WTC11 (cell line): Measurements from ENCODE around the gene SLC43A3. TPM values are rescaled to one million over a fixed set of nuclear protein-coding genes. Genes with fewer than 3 reads are reported as not detected.

Experiments used
- ATAC-seq: fragments of 200-7000 bp; cut with Tn5 transposase; 2 replicates; pipeline ENCODE4 v1.10.0; 2021; ENCODE audit warnings: mild to moderate bottlenecking, moderate library complexity
- CTCF ChIA-PET: fragments of 300-600 bp; sonication (Branson Sonifier 250); formaldehyde crosslinking; loops from one replicate; lab custom pipeline; 2021; ENCODE audit warnings: antibody characterized with exemption; lab: Charles Lee
- POLR2A ChIA-PET: fragments of 350-600 bp; sonication (Branson Sonifier 250); formaldehyde crosslinking; loops from one replicate; lab custom pipeline; 2021; ENCODE audit warnings: antibody characterized with exemption; lab: Charles Lee
- DNase-seq: peaks from one replicate; pipeline ENCODE4 v3.0.0; 2021; ENCODE audit warnings: low spot score
- H3K27ac Mint-ChIP-seq: 2 replicates; pipeline ENCODE4 v1.8.0; 2021; ENCODE audit warnings: mixed read lengths
- H3K27me3 Mint-ChIP-seq: 2 replicates; pipeline ENCODE4 v1.8.0; 2021; ENCODE audit warnings: low read depth, mild to moderate bottlenecking, moderate library complexity, mixed read lengths
- H3K36me3 Mint-ChIP-seq: 2 replicates; pipeline ENCODE4 v1.8.0; 2021; ENCODE audit warnings: mixed read lengths
- H3K4me1 Mint-ChIP-seq: 2 replicates; pipeline ENCODE4 v1.8.0; 2022; ENCODE audit warnings: mixed read lengths
- H3K4me3 Mint-ChIP-seq: 2 replicates; pipeline ENCODE4 v1.8.0; 2021; ENCODE audit warnings: mild to moderate bottlenecking, moderate library complexity, mixed read lengths
- H3K9me3 Mint-ChIP-seq: 2 replicates; pipeline ENCODE4 v1.8.0; 2021; ENCODE audit warnings: mixed read lengths
- AFF4 ChIP-seq: sonication (generic); formaldehyde crosslinking; IDR thresholded peaks from 2 replicates; pipeline ENCODE4 v1.8.1; 2023; ENCODE audit warnings: mild to moderate bottlenecking, missing genetic modification reagents, borderline replicate concordance
- AR ChIP-seq: fragments of 250-450 bp; sonication (Bioruptor Pico); IDR thresholded peaks from 2 replicates; pipeline ENCODE4 v1.9.0; 2021; ENCODE audit warnings: mild to moderate bottlenecking
- ARID4B ChIP-seq: sonication (generic); formaldehyde crosslinking; IDR thresholded peaks from 2 replicates; pipeline ENCODE4 v1.8.0; 2023; ENCODE audit warnings: missing genetic modification reagents, mild to moderate bottlenecking, borderline replicate concordance
- ERG ChIP-seq: fragments of 250-450 bp; sonication (Bioruptor Pico); IDR thresholded peaks from 2 replicates; pipeline ENCODE4 v1.8.0; 2021; ENCODE audit warnings: mild to moderate bottlenecking
- FOXP1 ChIP-seq: sonication (generic); formaldehyde crosslinking; IDR thresholded peaks from 2 replicates; pipeline ENCODE4 v1.8.0; 2022; ENCODE audit warnings: missing genetic modification reagents, mild to moderate bottlenecking, moderate library complexity, borderline replicate concordance
- GTF2I ChIP-seq: fragments of 250-450 bp; sonication (Bioruptor Pico); conservative IDR thresholded peaks from 2 replicates; pipeline ENCODE4 v1.4.0; 2021; ENCODE audit warnings: mild to moderate bottlenecking
- HMGA2 ChIP-seq: fragments of 250-450 bp; sonication (Bioruptor Pico); IDR thresholded peaks from 2 replicates; pipeline ENCODE4 v1.4.0; 2021; ENCODE audit warnings: mild to moderate bottlenecking, moderate library complexity
- JUN ChIP-seq: sonication (generic); formaldehyde crosslinking; IDR thresholded peaks from 2 replicates; pipeline ENCODE4 v1.8.0; 2023; ENCODE audit warnings: mild to moderate bottlenecking, missing genetic modification reagents
- MYBL2 ChIP-seq: sonication (generic); formaldehyde crosslinking; IDR thresholded peaks from 2 replicates; pipeline ENCODE4 v1.8.1; 2023; ENCODE audit warnings: mild to moderate bottlenecking, moderate library complexity, missing genetic modification reagents
- NFATC4 ChIP-seq: fragments of 250-450 bp; sonication (Bioruptor Pico); IDR thresholded peaks from 2 replicates; pipeline ENCODE4 v1.9.0; 2021; ENCODE audit warnings: mild to moderate bottlenecking
- NR2C2 ChIP-seq: sonication (generic); formaldehyde crosslinking; IDR thresholded peaks from 2 replicates; pipeline ENCODE4 v1.8.0; 2022; ENCODE audit warnings: mild to moderate bottlenecking, missing genetic modification reagents
- RELA ChIP-seq: sonication (generic); formaldehyde crosslinking; IDR thresholded peaks from 2 replicates; pipeline ENCODE4 v1.8.1; 2022; ENCODE audit warnings: missing genetic modification reagents, mild to moderate bottlenecking, borderline replicate concordance
- SMAD4 ChIP-seq: sonication (generic); formaldehyde crosslinking; IDR thresholded peaks from 2 replicates; pipeline ENCODE4 v1.8.0; 2022; ENCODE audit warnings: mild to moderate bottlenecking, missing genetic modification reagents
- SOX15 ChIP-seq: fragments of 250-450 bp; sonication (Bioruptor Pico); IDR thresholded peaks from 2 replicates; pipeline ENCODE4 v1.9.0; 2021; ENCODE audit warnings: mild to moderate bottlenecking
- TP53 ChIP-seq: sonication (generic); formaldehyde crosslinking; IDR thresholded peaks from 2 replicates; pipeline ENCODE4 v1.8.1; 2023; ENCODE audit warnings: mild to moderate bottlenecking, missing genetic modification reagents
- ZMAT4 ChIP-seq: fragments of 250-450 bp; sonication (Bioruptor Pico); IDR thresholded peaks from 2 replicates; pipeline ENCODE4 v1.9.0; 2021; ENCODE audit warnings: mild to moderate bottlenecking
- ZNF512 ChIP-seq: sonication (generic); formaldehyde crosslinking; IDR thresholded peaks from 2 replicates; pipeline ENCODE4 v1.8.1; 2022; ENCODE audit warnings: missing genetic modification reagents, borderline replicate concordance
- total RNA-seq: library from RNA; stranded (reverse); gene quantifications from 3 replicates; pipeline ENCODE4 v1.2.3, GENCODE V29; 2021
- TF ChIP-seq, protein P1 (sequence below): sonication (generic); formaldehyde crosslinking; conservative IDR thresholded peaks from 2 replicates; pipeline ENCODE4 v1.8.1; 2022; ENCODE audit warnings: mild to moderate bottlenecking, missing genetic modification reagents

SLC43A3 gene
- total RNA-seq, 1 experiment from 2014 or later: 22.6 TPM

DNA sequence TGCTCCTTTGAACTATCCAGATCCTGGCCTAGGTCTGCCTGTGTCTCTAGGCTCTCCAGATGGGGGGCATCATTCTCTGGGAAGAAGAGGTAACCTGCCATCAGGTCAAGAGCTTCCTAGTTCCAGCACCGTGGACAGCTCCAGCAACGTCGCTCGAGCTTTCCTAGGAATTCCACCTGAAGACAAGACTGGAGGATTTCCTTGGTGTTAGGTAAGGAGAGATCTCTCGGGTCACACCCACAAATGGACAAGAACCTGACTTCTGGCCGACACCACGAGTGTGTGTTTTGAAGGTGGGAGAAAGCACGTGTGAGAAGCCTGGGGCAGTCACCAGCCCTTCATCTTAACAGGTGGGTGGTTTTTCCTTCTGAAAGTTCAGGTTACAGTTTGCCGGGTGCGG, 47.2 kb downstream of the SLC43A3 start (continued):
- TF ChIP-seq ERG (CRISPR knock-in tag) (no peak), ZMAT4 (no peak), SOX15 (CRISPR knock-in tag) (no peak), ARID4B (peak; percentile 77; the same call in 1 of the 2 replicates), NR2C2 (CRISPR knock-in tag) (0 out of 2 replicates have a peak, but pooled peaks have one; percentile 57), NFATC4 (no peak), HMGA2 (CRISPR knock-in tag) (no peak), SMAD4 (CRISPR knock-in tag) (peak; percentile 55; the same call in 1 of the 2 replicates), GTF2I (CRISPR knock-in tag) (no peak), MYBL2 (CRISPR knock-in tag) (no peak), FOXP1 (peak; percentile 44; the same call in 1 of the 2 replicates), ZNF512 (no peak)

GRCh38 chr11:57378186-57378585, 48.7 kb downstream of the SLC43A3 start:
- Mint-ChIP-seq H3K27me3 (peaks cover 41% of the 10 kb centered on the region), H3K27ac (no peak overlapping the region), H3K9me3 (peaks cover 6% of the 10 kb centered on the region), H3K4me3 (no peak overlapping the region), H3K4me1 (peaks cover 2% of the 10 kb centered on the region; the same call in 1 of the 2 replicates), H3K36me3 (no peaks in the 10 kb centered on the region)
- ATAC-seq: no peak
- ChIA-PET CTCF (no interaction called here), POLR2A (no interaction called here)
- DNase-seq: no peak
- no peak for TF ChIP-seq AFF4 (CRISPR knock-in tag)
- TF ChIP-seq, protein P1, sequence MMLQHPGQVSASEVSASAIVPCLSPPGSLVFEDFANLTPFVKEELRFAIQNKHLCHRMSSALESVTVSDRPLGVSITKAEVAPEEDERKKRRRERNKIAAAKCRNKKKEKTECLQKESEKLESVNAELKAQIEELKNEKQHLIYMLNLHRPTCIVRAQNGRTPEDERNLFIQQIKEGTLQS (CRISPR knock-in tag): no peak
- no peak for TF ChIP-seq JUN (CRISPR knock-in tag)
- TF ChIP-seq RELA: no peak
- no peak for TF ChIP-seq TP53 (CRISPR knock-in tag)
- TF ChIP-seq AR (CRISPR knock-in tag): no peak
- no peak for TF ChIP-seq SMAD4 (CRISPR knock-in tag)
- no peak for TF ChIP-seq ZNF512
- TF ChIP-seq, all 79 proteins: peak for 0
